ENCODE data around the gene PRR5L.

Gene PRR5L

GRCh38 chr11:36328966-36329673 lies 33.0 kb downstream of the PRR5L start:
- no peak for DNase-seq

GRCh38 chr11:36330411-36330810 lies 34.3 kb downstream of the PRR5L start:
- no peak for DNase-seq

GRCh38 chr11:36333468-36333867 lies 37.4 kb downstream of the PRR5L start:
- DNase-seq = no peak

GRCh38 chr11:36333897-36334296 lies 37.8 kb downstream of the PRR5L start:
- DNase-seq = no peak

- DNase-seq = no peak
Measured at GRCh38 chr11:36339888-36340287, 43.8 kb downstream of the PRR5L start.

GRCh38 chr11:36340897-36341296 lies 44.8 kb downstream of the PRR5L start:
- DNase-seq = no peak

- DNase-seq = no peak
Measured at GRCh38 chr11:36341915-36342314, 45.8 kb downstream of the PRR5L start.

GRCh38 chr11:36342327-36342726 lies 46.2 kb downstream of the PRR5L start:
- DNase-seq = no peak

GRCh38 chr11:36343436-36343835 lies 47.3 kb downstream of the PRR5L start:
- no peak for DNase-seq

- no peak for DNase-seq
Measured at GRCh38 chr11:36345084-36345511, 49.0 kb downstream of the PRR5L start.

- no peak for DNase-seq
Measured at GRCh38 chr11:36345535-36346141, 49.5 kb downstream of the PRR5L start.

- no peak for DNase-seq
Measured at GRCh38 chr11:36346562-36347383, 50.7 kb downstream of the PRR5L start.

- no peak for DNase-seq
Measured at GRCh38 chr11:36347384-36347906, 51.4 kb downstream of the PRR5L start.

GRCh38 chr11:36349351-36350136 lies 53.5 kb downstream of the PRR5L start:
- DNase-seq = no peak

GRCh38 chr11:36350137-36350513 lies 54.0 kb downstream of the PRR5L start:
- no peak for DNase-seq

GRCh38 chr11:36352922-36353321 lies 56.8 kb downstream of the PRR5L start:
- DNase-seq = no peak

GRCh38 chr11:36354221-36355003 lies 58.3 kb downstream of the PRR5L start:
- DNase-seq = no peak

GRCh38 chr11:36356201-36356600 lies 60.1 kb downstream of the PRR5L start:
- DNase-seq = peak; percentile 40

GRCh38 chr11:36357831-36358230 lies 61.7 kb downstream of the PRR5L start:
- DNase-seq = no peak

GRCh38 chr11:36358436-36358835 lies 62.3 kb downstream of the PRR5L start:
- DNase-seq = no peak

GRCh38 chr11:36360318-36360717 lies 64.2 kb downstream of the PRR5L start:
- DNase-seq = no peak

- DNase-seq = no peak
Measured at GRCh38 chr11:36360826-36361415, 64.8 kb downstream of the PRR5L start.

Measured in KG1 (cell line).